Fibroblast of lung (primary cell): ENCODE measurements around the gene DIPK2A.

Source experiments
- CTCF ChIP-seq, 2 donors: IDR thresholded peaks in 1 of 2; conservative IDR thresholded peaks in 1 of 2; 1 replicate in 1 of 2; 2 replicates in 1 of 2; pipeline ENCODE4 v1.5.1; 2011 to 2012; ENCODE audit warnings: low read length in 2 of 2, control low read depth in 1 of 2, inconsistent platforms in 1 of 2, low read depth in 1 of 2, mild to moderate bottlenecking in 1 of 2
- EZH2 ChIP-seq: IDR thresholded peaks from 2 replicates; pipeline ENCODE4 v1.5.1; 2012; ENCODE audit warnings: low read length, control low read depth, mild to moderate bottlenecking; ENCODE audit errors: missing control alignments

GRCh38 chr3:143974271-143975238, 2.9 kb downstream of the DIPK2A start:
- TF ChIP-seq CTCF (conservative IDR thresholded peaks at IDR 0.05 in 1 of 2, IDR thresholded peaks at IDR 0.05 in 1 of 2; ENCODE audit: low read depth in 1 of 2, low read length in 2 of 2) (no peak), EZH2 (no peak)
